ENCODE results near the gene KRTAP4-16.
"Not testable (repeated sequence)": the region's sequence is repeated elsewhere in the genome, so short reads cannot be mapped to it uniquely, and the experiment has no call there.

The KRTAP4-16 gene

GRCh38 chr17:41063449-41063848, 38.6 kb downstream of the KRTAP4-16 start:
- no peak for DNase-seq (ENCODE audit: low read depth)
- TF ChIP-seq, protein P1, sequence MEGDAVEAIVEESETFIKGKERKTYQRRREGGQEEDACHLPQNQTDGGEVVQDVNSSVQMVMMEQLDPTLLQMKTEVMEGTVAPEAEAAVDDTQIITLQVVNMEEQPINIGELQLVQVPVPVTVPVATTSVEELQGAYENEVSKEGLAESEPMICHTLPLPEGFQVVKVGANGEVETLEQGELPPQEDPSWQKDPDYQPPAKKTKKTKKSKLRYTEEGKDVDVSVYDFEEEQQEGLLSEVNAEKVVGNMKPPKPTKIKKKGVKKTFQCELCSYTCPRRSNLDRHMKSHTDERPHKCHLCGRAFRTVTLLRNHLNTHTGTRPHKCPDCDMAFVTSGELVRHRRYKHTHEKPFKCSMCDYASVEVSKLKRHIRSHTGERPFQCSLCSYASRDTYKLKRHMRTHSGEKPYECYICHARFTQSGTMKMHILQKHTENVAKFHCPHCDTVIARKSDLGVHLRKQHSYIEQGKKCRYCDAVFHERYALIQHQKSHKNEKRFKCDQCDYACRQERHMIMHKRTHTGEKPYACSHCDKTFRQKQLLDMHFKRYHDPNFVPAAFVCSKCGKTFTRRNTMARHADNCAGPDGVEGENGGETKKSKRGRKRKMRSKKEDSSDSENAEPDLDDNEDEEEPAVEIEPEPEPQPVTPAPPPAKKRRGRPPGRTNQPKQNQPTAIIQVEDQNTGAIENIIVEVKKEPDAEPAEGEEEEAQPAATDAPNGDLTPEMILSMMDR (conservative IDR thresholded peaks at IDR 0.05; ENCODE audit: low read depth, low read length) = no peak
- no peak overlapping the region for H3K4me3 ChIP-seq (ENCODE audit: low read depth, low read length)

GRCh38 chr17:41061964-41062363, 40.0 kb downstream of the KRTAP4-16 start:
- no peak overlapping the region for H3K4me3 ChIP-seq (ENCODE audit: low read depth, low read length)
- TF ChIP-seq, protein P1 (conservative IDR thresholded peaks at IDR 0.05; ENCODE audit: low read depth, low read length) = no peak
- peak; percentile 93 for DNase-seq (ENCODE audit: low read depth)

DNA sequence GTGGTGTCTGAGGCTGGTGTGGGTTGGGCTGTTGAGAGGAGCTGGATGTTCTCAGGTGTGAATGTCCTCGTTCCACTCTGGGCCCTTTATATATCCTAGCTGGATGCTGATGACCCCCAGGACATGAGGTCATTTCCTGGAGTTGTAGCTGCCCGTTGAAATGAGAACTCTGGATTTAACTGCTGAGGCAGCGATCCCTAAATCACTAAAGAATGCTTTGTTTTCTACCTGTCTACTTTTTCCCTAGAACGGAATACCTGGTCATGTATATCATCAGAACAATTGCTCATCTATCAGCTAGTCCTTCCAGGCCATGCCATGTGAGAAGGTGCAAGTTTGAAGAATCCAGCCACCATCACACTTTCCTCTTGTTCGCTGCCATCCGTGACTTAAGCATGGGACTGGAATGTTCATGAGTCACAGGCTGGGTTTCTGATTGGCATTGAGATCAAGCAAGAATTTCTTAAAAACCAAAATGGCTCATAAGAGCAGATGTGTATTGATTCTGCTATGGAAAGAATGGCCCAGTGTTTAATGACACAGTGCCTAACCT, 41.9 kb downstream of the KRTAP4-16 start, which contains the start of gene KRTAP2-3:
TSS of gene KRTAP2-3 (minus strand) at position 63 of the 553 bp plus-strand sequence. CDS start 64 bp downstream, outside the sequence.
- DNase-seq (ENCODE audit: low read depth) = peak; percentile 84

GRCh38 chr17:41059276-41060051, 42.5 kb downstream of the KRTAP4-16 start:
- not testable (repeated sequence) for H3K4me3 ChIP-seq (ENCODE audit: low read depth, low read length)
- DNase-seq (ENCODE audit: low read depth) = peak; percentile 81

More for the DNA sequence above, 41.9 kb downstream of the KRTAP4-16 start, which contains the start of gene KRTAP2-3:
- TF ChIP-seq, protein P1 (conservative IDR thresholded peaks at IDR 0.05; ENCODE audit: low read depth, low read length) = no peak
- H3K4me3 ChIP-seq (ENCODE audit: low read depth, low read length) = no peak within 1 kb of the TSS

- no peak for DNase-seq (ENCODE audit: low read depth)
- TF ChIP-seq, protein P1 (conservative IDR thresholded peaks at IDR 0.05; ENCODE audit: low read depth, low read length) = no peak
- no peak overlapping the region for H3K4me3 ChIP-seq (ENCODE audit: low read depth, low read length)
These were observed 43.3 kb downstream of the KRTAP4-16 start for GRCh38 chr17:41058741-41059140.

- H3K4me3 ChIP-seq (ENCODE audit: low read depth, low read length) = no peak overlapping the region
- DNase-seq (ENCODE audit: low read depth) = no peak
- TF ChIP-seq, protein P1 (conservative IDR thresholded peaks at IDR 0.05; ENCODE audit: low read depth, low read length) = no peak
These were observed 44.5 kb downstream of the KRTAP4-16 start for GRCh38 chr17:41057547-41057946.

DNA sequence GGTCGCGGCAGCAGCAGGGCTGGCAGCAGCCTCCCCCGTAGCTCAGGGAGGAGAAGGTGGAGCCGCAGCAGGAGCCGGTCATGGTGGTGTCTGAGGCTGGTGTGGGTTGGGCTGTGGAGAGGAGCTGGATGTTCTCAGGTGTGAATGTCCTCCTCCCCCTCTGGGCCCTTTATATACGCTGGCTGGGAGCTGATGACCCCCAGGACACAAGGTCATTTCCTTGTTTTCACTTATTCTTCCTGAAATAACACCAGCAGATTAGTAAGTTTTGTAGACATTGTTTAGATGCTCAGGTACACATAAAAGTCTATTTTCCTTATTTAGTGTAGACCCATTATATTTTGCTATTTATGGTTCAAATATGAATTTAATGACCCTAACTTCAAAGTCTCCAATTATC, 46.9 kb downstream of the KRTAP4-16 start, which contains the start of gene KRTAP2-2:
TSS of gene KRTAP2-2 (minus strand) at position 101 of the 400 bp plus-strand sequence. CDS start at position 82, 19 bp downstream.
- H3K4me3 ChIP-seq (ENCODE audit: low read depth, low read length); DNase-seq (ENCODE audit: low read depth): not testable (repeated sequence)

GRCh38 chr17:41054556-41054955, 47.5 kb downstream of the KRTAP4-16 start:
- DNase-seq (ENCODE audit: low read depth) = not testable (repeated sequence)

More at GRCh38 chr17:41054556-41054955, 47.5 kb downstream of the KRTAP4-16 start:
- not testable (repeated sequence) for H3K4me3 ChIP-seq (ENCODE audit: low read depth, low read length)
